ENCODE measurements around the gene DNAH17. TPM values are rescaled to one million over a fixed set of nuclear protein-coding genes. Genes with fewer than 3 reads are reported as not detected.

The DNAH17 gene
- total and polyA plus RNA-seq, 2 of the 8 experiments (the other 6 are each of a cell fraction or from before 2014, with no cell fraction given), result 0.14 to 0.67 TPM

GRCh38 chr17:78438271-78438691 is 138.9 kb downstream of the DNAH17 start:
- H2BK20ac ChIP-seq (ENCODE audit: low read length), result no peak overlapping the region
- POLR2A ChIA-PET (ENCODE audit: partially characterized antibody), result no interaction called here

More at GRCh38 chr17:78438271-78438691, 138.9 kb downstream of the DNAH17 start:
- H3K27ac ChIP-seq (ENCODE audit: low read depth, low read length), result no peak overlapping the region
- no peak overlapping the region for H4K91ac ChIP-seq (replicated peaks; ENCODE audit: insufficient read length, low read length)
- TF ChIP-seq CREB1 (IDR thresholded peaks at IDR 0.05), result no peak
- TF ChIP-seq SP1 (IDR thresholded peaks at IDR 0.05; ENCODE audit: low read depth, low read length), result no peak
- TF ChIP-seq SIX5 (IDR thresholded peaks at IDR 0.05; ENCODE audit: low read depth, low read length), result no peak
- TF ChIP-seq SAP30 (IDR thresholded peaks at IDR 0.05; ENCODE audit: insufficient read depth, insufficient replicate concordance, low read length), result no peak
- no peak for TF ChIP-seq RNF2 (IDR thresholded peaks at IDR 0.05; ENCODE audit: borderline replicate concordance, low read depth, low read length, missing control alignments, poor library complexity, severe bottlenecking)
- no peak for TF ChIP-seq NRF1 (IDR thresholded peaks at IDR 0.05; ENCODE audit: low read depth, low read length)
- TF ChIP-seq CHD2 (IDR thresholded peaks at IDR 0.05; ENCODE audit: low read length), result no peak
- TF ChIP-seq TEAD4 (IDR thresholded peaks at IDR 0.05; ENCODE audit: low read depth, low read length), result no peak
- H3K9me3 ChIP-seq (ENCODE audit: insufficient read depth in 2 of 2, low read depth in 1 of 2, low read length in 1 of 2), result no peaks in the 10 kb centered on the region
- H3K4me2 ChIP-seq (ENCODE audit: insufficient read depth in 1 of 2, low read depth in 2 of 2, low read length in 2 of 2), result no peak overlapping the region
- FAIRE-seq (no peak), DNase-seq (ENCODE audit: low read depth in 1 of 2, low spot score in 2 of 2) (no peak)
- no peak overlapping the region for H4K5ac ChIP-seq (ENCODE audit: insufficient read length, low read depth, low read length)
- no peak overlapping the region for H4K8ac ChIP-seq (ENCODE audit: extremely low read depth, insufficient read depth, low read length)
- H3K4ac ChIP-seq (replicated peaks; ENCODE audit: insufficient read length, low read depth, low read length), result no peak overlapping the region
- H2BK12ac ChIP-seq (ENCODE audit: low read depth, low read length), result no peak overlapping the region
- H3K23ac ChIP-seq (ENCODE audit: insufficient read length), result no peak overlapping the region
- H3K27me3 ChIP-seq (replicated peaks in 1 of 4; ENCODE audit: control insufficient read depth in 3 of 4, extremely low read depth in 1 of 4, insufficient read depth in 3 of 4, low read length in 3 of 4), result no peaks in the 10 kb centered on the region
- H3K23me2 ChIP-seq (ENCODE audit: low read depth, low read length), result no peaks in the 10 kb centered on the region
- H2BK120ac ChIP-seq (replicated peaks; ENCODE audit: low read depth, low read length), result no peak overlapping the region
- CTCF ChIA-PET (ENCODE audit: partially characterized antibody), result interaction anchor here (2.0 to 4.1 kb wide), 2 partner anchors 8 to 11 kb away, joined by 8 to 16 read pairs; no protein-coding TSS in a partner anchor
- H2BK5ac ChIP-seq (ENCODE audit: low read depth, low read length), result no peak overlapping the region
- 96% methylated on average over 7 of the region's 10 CpGs; no CpG with 5 or more reads in 1 of the 2 experiments for WGBS, 2 experiments (ENCODE audit: extremely low coverage in 1 of 2, insufficient coverage in 1 of 2, insufficient read length in 1 of 2, insufficient replicate concordance in 2 of 2, low coverage in 1 of 2, low lambda C conversion rate in 2 of 2, missing lambda C conversion rate in 1 of 2)
- H3K4me3 ChIP-seq (ENCODE audit: extremely low read depth in 1 of 4, insufficient read depth in 2 of 4, low read depth in 3 of 4, low read length in 4 of 4), result no peak overlapping the region
- H2AFZ ChIP-seq (ENCODE audit: low read length), result no peak overlapping the region
- peaks cover 0 to 20% (median 10%) of the 10 kb centered on the region in 4 experiments; a peak in 6 of 7 replicates for H3K4me1 ChIP-seq (replicated peaks in 1 of 4; ENCODE audit: control insufficient read depth in 3 of 4, insufficient read depth in 4 of 4, low read length in 3 of 4)
- H3K18ac ChIP-seq (ENCODE audit: extremely low read depth, low read length), result no peak overlapping the region
- H3K14ac ChIP-seq (ENCODE audit: insufficient read length), result no peak overlapping the region
- H3K79me1 ChIP-seq (ENCODE audit: low read depth, low read length), result no peaks in the 10 kb centered on the region
- H3K9ac ChIP-seq (replicated peaks in 1 of 4; ENCODE audit: extremely low read depth in 1 of 4, low read depth in 3 of 4, low read length in 3 of 4), result no peak overlapping the region
- H4K20me1 ChIP-seq (replicated peaks in 1 of 2; ENCODE audit: control insufficient read depth in 1 of 2, insufficient read depth in 2 of 2, low read length in 2 of 2), result no peaks in the 10 kb centered on the region
- H3K79me2 ChIP-seq (ENCODE audit: control insufficient read depth in 1 of 2, insufficient read depth in 2 of 2, low read length in 2 of 2), result no peaks in the 10 kb centered on the region
- no peak overlapping the region for H2BK15ac ChIP-seq (ENCODE audit: low read length)
- H3K56ac ChIP-seq (replicated peaks; ENCODE audit: insufficient read length, low read depth, low read length), result no peak overlapping the region
- H3K36me3 ChIP-seq (ENCODE audit: control insufficient read depth in 2 of 4, insufficient read depth in 4 of 4, low read length in 3 of 4), result no peaks in the 10 kb centered on the region
- no peak overlapping the region for H2AK5ac ChIP-seq (ENCODE audit: low read depth, low read length)
